ENCODE data around the gene SLC9A3.

- TF ChIP-seq CTCF (IDR thresholded peaks at IDR 0.05) (no peak), EP300 (IDR thresholded peaks at IDR 0.05) (no peak), POLR2A (IDR thresholded peaks at IDR 0.05) (no peak)
These were observed 40.7 kb downstream of the SLC9A3 start for GRCh38 chr5:483434-484140.
